Dermis blood vessel endothelial cell (primary cell): ENCODE results near the gene CDCA5. TPM values are rescaled to one million over a fixed set of nuclear protein-coding genes. Genes with fewer than 3 reads are reported as not detected.

Source experiments
- DNase-seq: peaks from one replicate; pipeline ENCODE4 v3.0.0; 2010
- total RNA-seq: library from RNA; depleted of rRNA; stranded (reverse); fragments of >200 nt; gene quantifications from 2 replicates; pipeline ENCODE4 v1.2.3, GENCODE V29; 2014

CDCA5 gene
- total RNA-seq: 4.4 and 17.5 TPM in 2 replicates

- peak; percentile 98 for DNase-seq
Measured at GRCh38 chr11:65083834-65084597, at the start of gene CDCA5, which contains the start of gene ZFPL1. TSS of gene CDCA5 (minus strand) at chr11:65084040. CDS start at chr11:65083978, 62 bp downstream. TSS of gene ZFPL1 (plus strand) at chr11:65084222. CDS start at chr11:65084699, 477 bp downstream.

DNA sequence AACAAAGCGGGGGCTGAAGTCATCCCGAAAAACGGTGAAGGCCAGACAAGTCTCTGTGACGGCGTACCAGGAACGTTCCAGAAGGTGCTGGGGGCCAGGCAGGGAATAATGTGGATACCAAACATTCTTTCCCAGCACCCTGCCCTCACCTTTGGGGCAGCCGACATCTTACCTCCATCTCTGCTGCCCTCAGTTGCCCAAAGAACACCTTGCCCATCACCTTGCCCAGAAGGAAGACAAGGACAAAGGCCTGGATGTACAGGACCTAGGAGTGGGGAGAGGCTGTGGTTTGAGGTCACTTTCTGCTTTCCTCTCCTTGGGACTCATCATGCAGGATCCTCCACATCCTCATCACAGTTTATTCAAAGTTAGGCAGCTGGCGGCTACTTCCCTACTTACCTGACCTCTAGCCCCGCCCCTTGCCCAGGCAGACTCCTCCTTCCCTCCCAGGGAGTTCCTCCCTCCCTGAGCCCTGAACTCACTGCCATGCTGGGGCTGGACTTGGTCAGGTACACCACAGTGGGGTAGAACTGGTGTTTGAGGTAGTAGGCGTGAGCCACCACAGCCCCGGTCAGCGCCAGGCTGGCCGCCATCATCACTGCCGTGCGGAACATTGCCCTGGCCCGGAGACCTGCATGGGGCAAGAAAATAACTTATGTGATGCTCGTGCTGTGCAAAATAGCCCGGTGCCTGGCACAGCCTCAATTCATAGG, 49.3 kb upstream of the CDCA5 start:
- peak; percentile 28 for DNase-seq

DNA sequence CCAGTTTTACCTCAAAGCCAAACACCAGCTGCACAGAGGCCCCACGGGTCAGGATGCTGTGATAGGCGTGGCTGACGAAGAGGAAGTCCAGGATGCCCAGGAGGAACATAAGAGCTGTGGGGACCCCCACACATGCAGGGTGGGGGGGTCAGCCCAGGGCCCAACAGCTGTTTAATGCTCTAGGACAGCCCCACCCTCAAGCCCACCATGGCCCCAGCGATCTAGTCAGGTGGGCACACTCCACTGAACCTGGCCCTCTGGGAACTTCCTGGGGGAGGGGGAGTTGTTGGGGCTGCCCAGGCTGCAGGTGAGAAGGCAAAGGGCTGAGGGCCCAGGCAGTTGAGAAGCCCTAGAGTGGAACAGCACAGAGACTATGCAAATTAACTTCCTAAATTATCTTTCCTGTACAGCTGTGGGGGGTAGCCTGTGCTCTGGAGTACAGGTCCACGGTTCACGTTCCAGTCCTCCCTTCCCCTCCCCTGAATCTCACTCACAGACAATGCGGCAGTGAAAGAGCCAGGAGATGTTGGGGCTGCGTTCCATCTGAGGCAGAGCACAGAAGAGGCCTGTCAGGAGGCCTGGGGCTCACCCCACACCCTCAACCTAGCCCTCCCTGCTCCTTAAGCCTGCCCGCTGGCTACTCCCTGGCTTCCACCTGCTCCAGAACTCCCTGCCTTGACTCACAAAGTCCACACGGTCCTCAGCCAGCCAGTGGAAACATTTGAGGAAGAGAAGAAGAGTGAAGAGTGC, 48.6 kb upstream of the CDCA5 start:
- DNase-seq: no peak

GRCh38 chr11:65131895-65132237, 48.0 kb upstream of the CDCA5 start:
- no peak for DNase-seq

DNA sequence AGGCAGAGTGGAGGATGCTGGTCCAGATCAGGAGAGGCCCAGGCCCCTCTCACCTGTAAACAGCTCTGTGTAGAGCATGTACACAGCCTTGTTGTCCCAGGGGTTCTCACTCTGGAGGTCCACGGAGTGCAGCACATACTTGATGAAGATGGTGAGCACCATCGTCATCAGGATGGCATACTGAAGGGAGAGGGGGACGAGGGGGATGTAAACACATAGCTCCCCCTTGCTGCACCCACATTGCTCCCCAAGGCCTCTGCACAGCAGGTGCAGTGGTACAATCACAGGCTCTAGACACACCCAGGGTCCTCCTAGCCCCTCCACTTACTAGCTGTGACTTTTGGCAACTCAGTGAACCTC, 47.6 kb upstream of the CDCA5 start:
- DNase-seq: no peak

DNA sequence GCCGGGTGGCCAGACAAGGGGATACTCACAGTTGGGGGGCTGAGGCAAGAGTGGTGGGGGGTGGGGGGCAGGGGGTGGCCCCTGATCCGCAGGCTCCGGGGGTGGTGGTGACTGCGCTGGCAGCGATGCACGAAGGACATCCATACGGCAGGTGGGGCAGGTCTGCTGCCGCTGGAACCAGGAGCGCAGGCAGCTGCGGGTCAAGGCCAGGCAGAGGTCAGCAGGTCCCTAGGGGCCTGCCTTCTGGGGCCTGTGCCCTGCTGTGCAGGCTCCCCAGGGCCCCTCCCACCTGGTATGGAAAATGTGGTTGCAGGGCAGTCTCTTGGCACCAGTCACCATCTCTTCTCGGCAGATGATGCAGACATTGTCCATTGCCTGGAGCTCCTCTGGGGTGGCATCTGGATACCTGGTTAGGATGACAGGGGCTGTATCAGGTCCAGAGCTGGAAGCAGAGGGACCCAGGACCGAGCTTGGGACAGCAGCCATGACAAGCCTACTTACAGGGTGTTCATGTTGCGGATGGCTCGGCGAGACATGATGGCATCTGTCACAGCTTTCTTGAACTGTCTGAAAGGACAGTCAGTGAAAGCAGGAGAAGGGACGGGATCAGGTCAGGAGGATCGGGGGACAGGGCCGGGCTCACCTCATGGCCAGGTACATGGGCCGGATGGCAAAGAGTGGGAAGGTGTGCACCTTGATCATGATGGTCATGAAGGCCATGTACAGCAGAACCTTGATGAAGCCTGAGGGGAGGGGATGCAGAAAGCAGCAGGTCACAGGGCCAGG, 47.0 kb upstream of the CDCA5 start:
- no peak for DNase-seq

GRCh38 chr11:65129649-65130441, 46.0 kb upstream of the CDCA5 start:
- no peak for DNase-seq

- DNase-seq: no peak
Measured at GRCh38 chr11:65128182-65129145, 44.6 kb upstream of the CDCA5 start.

DNA sequence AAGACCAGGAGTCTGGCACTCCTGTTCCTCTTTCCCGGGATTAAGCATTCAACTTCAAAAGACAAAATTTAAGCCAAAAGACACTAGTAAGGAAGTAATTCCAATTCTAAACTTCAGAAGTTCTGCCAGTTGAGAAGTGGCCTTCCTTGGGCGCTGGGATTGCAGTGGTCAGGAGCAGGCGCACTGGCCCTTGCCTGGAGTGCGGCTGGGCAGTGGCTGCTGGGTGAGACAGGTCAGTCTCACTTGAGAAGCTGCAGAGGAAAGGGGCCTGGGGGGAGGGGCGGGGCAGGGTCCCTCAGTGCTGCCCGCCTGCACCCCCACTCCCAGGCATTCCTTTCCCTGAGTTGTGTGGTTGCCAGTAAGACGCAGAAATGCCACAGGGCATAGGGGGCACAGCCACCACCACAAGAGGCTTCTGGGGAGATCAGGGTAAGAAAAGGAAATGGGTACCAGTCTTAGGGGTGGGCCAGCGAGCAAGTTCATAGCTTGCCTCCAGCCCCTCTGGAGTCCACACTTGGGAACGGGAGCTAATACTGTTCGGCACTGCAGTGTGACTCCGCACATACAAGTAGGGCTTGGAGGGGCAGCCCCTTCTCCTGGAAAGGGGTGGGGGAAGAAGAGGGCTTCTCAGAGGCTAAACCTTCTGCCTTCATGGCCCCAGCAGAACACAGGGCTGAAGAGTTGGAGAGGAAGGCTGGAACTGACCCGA, 43.8 kb upstream of the CDCA5 start:
- DNase-seq: no peak

DNA sequence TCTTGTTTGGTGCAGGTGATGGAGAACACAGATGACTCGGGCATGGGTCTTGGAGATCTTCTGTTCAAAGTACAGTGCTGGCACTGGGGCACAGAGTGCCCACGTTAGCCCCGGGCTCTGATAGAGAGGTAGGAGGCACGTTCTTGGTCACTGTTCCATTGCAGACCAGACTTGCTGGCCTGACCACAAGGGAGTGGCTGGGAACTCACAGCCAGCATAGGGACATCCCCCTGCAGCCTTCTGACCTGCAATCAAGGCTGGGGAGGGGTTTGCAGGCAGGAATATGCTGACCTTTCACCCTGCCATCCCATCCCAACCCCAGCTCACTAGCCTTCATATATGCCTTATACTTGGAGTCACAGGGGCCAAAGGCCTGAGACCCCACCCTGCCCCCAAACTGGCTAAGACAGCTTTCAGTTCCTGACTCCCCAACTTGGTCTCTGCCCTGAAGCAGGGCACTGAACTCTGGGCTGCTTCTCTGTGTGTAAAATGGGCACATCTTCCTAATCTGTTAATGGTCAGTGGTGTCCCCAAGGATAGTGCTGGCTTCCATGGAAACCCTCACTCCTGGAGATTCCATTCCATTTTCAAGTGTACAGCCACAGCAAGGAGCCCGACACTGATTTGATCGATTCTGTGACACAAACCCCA, 42.9 kb upstream of the CDCA5 start:
- no peak for DNase-seq

- no peak for DNase-seq
Measured at GRCh38 chr11:65125197-65126056, 41.6 kb upstream of the CDCA5 start.

DNA sequence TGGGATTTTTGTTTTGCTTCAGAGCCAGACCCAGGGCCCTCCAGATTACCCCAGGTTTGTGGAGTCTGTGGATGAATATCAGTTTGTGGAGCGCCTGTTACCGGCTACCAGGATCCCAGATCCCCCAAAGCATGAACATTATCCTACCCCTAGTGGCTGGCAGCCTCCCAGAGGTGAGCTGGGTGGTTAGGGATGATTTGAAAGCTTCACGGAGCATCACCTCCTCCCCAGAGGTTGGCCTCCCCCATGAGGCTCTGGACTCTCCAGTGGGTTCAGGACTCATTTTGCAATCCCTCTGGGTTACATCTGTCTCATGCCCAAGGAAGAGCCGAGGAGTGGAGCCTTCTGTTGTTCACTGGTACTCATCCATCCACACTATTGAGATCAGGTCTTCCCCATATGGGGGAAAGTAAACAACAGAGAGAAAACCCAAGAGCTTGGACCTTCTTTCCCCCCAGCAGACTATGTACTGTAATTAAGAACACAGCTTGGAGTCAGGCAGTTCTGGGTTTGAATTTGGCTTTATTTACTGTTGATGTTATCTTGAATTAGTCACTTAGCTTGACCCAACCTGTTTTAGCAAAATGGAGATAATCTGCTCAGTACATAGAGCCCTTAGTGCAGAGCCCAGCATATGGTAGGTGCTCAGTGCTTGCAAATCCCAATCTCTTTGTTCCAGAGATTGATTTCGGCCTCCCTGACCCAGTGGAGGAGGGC, 40.8 kb upstream of the CDCA5 start:
- no peak for DNase-seq

GRCh38 chr11:65121865-65122696, 38.2 kb upstream of the CDCA5 start, which contains the start of the genes FAU and MRPL49:
TSS of gene FAU (minus strand) at chr11:65122134. CDS start at chr11:65121813, 321 bp downstream.
TSS of gene MRPL49 (plus strand) at chr11:65122321. CDS start at chr11:65122347, 26 bp downstream.
- peak; percentile 99 for DNase-seq

- peak; percentile 37 for DNase-seq
Measured at GRCh38 chr11:65121447-65121864, 37.6 kb upstream of the CDCA5 start.

- DNase-seq: no peak
Measured at GRCh38 chr11:65120831-65121230, 37.0 kb upstream of the CDCA5 start.

- no peak for DNase-seq
Measured at GRCh38 chr11:65119670-65119995, 35.8 kb upstream of the CDCA5 start.
